Testis (tissue), 3 donors: ENCODE data around the gene TMED10. TPM values are rescaled to one million over a fixed set of nuclear protein-coding genes. Genes with fewer than 3 reads are reported as not detected.

Source experiments
- DNase-seq: peaks from one replicate; pipeline ENCODE4 v3.0.0-alpha.2; 2019
- H3K27ac ChIP-seq, 2 donors: fragments of 200-600 bp; sonication (generic); one replicate each; pipeline ENCODE4 v1.5.1; 2019
- H3K27me3 ChIP-seq: fragments of 200-600 bp; sonication (generic); one replicate; pipeline ENCODE4 v1.5.1; 2019
- H3K36me3 ChIP-seq: fragments of 200-600 bp; sonication (generic); one replicate; pipeline ENCODE4 v1.5.1; 2017; ENCODE audit warnings: low read depth; ENCODE audit errors: missing control alignments
- H3K4me1 ChIP-seq: fragments of 200-600 bp; sonication (generic); one replicate; pipeline ENCODE4 v1.5.1; 2019
- H3K4me3 ChIP-seq, 2 donors: fragments of 200-600 bp; sonication (generic); one replicate each; pipeline ENCODE4 v1.5.1; 2017 to 2019
- H3K9me3 ChIP-seq: fragments of 200-600 bp; sonication (generic); one replicate; pipeline ENCODE4 v1.5.1; 2017
- POLR2A ChIP-seq: fragments of 450-650 bp; IDR thresholded peaks from one replicate; pipeline ENCODE4 v1.6.1; 2017; ENCODE audit warnings: antibody characterized with exemption, mild to moderate bottlenecking, moderate library complexity
- WGBS, 2 donors: methylation state at CpG; one replicate each; pipeline ENCODE4 v1.1.5; 2018; 5-methylcytosine and 5-hydroxymethylcytosine counted together
- intact Hi-C: fragments of 100-400 bp; cut with DNase I; formaldehyde crosslinking; loops from one replicate; pipeline ENCODE4 v1.15.1; 2023; ENCODE audit warnings: low total_unique reads
- polyA plus RNA-seq: library from polyadenylated mRNA; stranded (reverse); fragments of 350-450 nt; fragmentation: Illumina TruSeq; extraction: RNeasy Lipid Tissue Mini Kit (QIAGEN cat#74804); gene quantifications from one replicate; pipeline ENCODE4 v1.2.3, GENCODE V29; 2014; ENCODE audit warnings: low read depth, low replicate concordance; ENCODE audit not compliant: insufficient read depth
- total RNA-seq, 2 donors: library from RNA; depleted of rRNA; stranded (reverse); fragments of >200 nt; gene quantifications; one replicate each; pipeline ENCODE4 v1.2.3, GENCODE V29; 2016
- TF ChIP-seq, protein P1 (sequence below), 3 experiments: fragments of 450-650 bp in 2 of 3; fragments of 200-600 bp in 1 of 3; sonication (generic) in 1 of 3; IDR thresholded peaks; one replicate each; pipeline ENCODE4 v1.5.1; 2016 to 2019; ENCODE audit warnings: antibody characterized with exemption in 3 of 3, mild to moderate bottlenecking in 2 of 3, moderate library complexity in 1 of 3

TMED10 gene
- total and polyA plus RNA-seq, 3 donors from 2014 or later: 255 to 417 (median 334) TPM

DNA sequence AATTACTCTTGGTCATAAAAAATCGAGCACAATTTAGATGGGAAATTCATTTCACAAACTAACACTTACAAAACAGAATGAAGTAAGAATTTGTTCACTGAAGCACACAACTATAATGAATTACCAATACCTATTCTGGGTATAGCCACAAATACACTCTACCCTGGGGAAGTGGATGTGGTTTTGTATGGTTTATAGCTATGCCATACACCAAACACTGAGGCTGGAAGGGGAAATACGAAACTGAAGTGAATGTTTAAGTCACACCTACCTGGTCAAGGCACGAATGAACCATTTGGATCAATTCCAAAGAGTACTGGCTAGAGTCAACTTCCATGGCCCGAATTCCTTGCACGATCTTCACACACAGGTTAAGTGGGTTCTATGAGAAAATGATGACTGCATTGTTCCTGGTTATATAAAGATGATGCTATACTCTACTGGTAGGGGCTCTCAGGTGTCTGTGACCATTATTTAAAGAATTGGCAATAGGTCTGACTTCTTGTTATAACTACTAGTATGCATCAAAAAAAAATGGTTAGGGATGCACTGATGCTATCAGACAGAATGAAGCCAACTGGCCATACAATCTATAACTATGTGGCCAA is 62.4 kb downstream of the TMED10 start:
- intact Hi-C loops: no loop called here
- H3K9me3 ChIP-seq: no peaks in the 10 kb centered on the region
- H3K36me3 ChIP-seq: no peaks in the 10 kb centered on the region

GRCh38 chr14:75109877-75110276 is 66.5 kb downstream of the TMED10 start:
- Histone ChIP-seq H3K4me3 (no peak overlapping the region), H3K4me1 (no peaks in the 10 kb centered on the region), H3K27me3 (no peaks in the 10 kb centered on the region), H3K36me3 (no peaks in the 10 kb centered on the region), H3K9me3 (no peaks in the 10 kb centered on the region), H3K27ac (no peak overlapping the region)
- 74 to 78% methylated on average over 2 of the region's 2 CpGs for WGBS, 2 donors
- intact Hi-C loops: no loop called here
- no peak for TF ChIP-seq POLR2A
- TF ChIP-seq, protein P1, sequence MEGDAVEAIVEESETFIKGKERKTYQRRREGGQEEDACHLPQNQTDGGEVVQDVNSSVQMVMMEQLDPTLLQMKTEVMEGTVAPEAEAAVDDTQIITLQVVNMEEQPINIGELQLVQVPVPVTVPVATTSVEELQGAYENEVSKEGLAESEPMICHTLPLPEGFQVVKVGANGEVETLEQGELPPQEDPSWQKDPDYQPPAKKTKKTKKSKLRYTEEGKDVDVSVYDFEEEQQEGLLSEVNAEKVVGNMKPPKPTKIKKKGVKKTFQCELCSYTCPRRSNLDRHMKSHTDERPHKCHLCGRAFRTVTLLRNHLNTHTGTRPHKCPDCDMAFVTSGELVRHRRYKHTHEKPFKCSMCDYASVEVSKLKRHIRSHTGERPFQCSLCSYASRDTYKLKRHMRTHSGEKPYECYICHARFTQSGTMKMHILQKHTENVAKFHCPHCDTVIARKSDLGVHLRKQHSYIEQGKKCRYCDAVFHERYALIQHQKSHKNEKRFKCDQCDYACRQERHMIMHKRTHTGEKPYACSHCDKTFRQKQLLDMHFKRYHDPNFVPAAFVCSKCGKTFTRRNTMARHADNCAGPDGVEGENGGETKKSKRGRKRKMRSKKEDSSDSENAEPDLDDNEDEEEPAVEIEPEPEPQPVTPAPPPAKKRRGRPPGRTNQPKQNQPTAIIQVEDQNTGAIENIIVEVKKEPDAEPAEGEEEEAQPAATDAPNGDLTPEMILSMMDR (IDR thresholded peaks at IDR 0.05): no peak
- DNase-seq: no peak

More for the DNA sequence above, 62.4 kb downstream of the TMED10 start:
- Histone ChIP-seq H3K27me3 (no peaks in the 10 kb centered on the region), H3K4me1 (no peaks in the 10 kb centered on the region), H3K4me3 (no peak overlapping the region), H3K27ac (no peak overlapping the region)
- WGBS, 2 donors: 82 to 88% methylated on average over 5 of the region's 5 CpGs
- DNase-seq: no peak
- TF ChIP-seq POLR2A: no peak
- TF ChIP-seq, protein P1 (IDR thresholded peaks at IDR 0.05): no peak

GRCh38 chr14:75107186-75107585 is 69.2 kb downstream of the TMED10 start:
- no peak overlapping the region for H3K4me3 ChIP-seq
- H3K27ac ChIP-seq: no peak overlapping the region
- H3K4me1 ChIP-seq: no peaks in the 10 kb centered on the region
- H3K9me3 ChIP-seq: no peaks in the 10 kb centered on the region
- WGBS, 2 donors: 72 to 97% methylated on average over 3 of the region's 3 CpGs
- H3K27me3 ChIP-seq: no peaks in the 10 kb centered on the region
- intact Hi-C loops: no loop called here
- no peaks in the 10 kb centered on the region for H3K36me3 ChIP-seq
- no peak for TF ChIP-seq POLR2A
- TF ChIP-seq, protein P1 (IDR thresholded peaks at IDR 0.05): no peak
- DNase-seq: no peak

- H3K4me1 ChIP-seq: no peaks in the 10 kb centered on the region
- no peak overlapping the region for H3K4me3 ChIP-seq
- intact Hi-C loops: no loop called here
- H3K27ac ChIP-seq: no peak overlapping the region
- 91 to 93% methylated on average over 4 of the region's 4 CpGs for WGBS, 2 donors
- DNase-seq: no peak
- no peaks in the 10 kb centered on the region for H3K9me3 ChIP-seq
- H3K27me3 ChIP-seq: no peaks in the 10 kb centered on the region
- no peaks in the 10 kb centered on the region for H3K36me3 ChIP-seq
- TF ChIP-seq, protein P1 (IDR thresholded peaks at IDR 0.05): no peak
- TF ChIP-seq POLR2A: no peak
Observed at GRCh38 chr14:75101491-75101890, 74.9 kb downstream of the TMED10 start.

- intact Hi-C loops: no loop called here
- H3K36me3 ChIP-seq: no peaks in the 10 kb centered on the region
- 57 to 60% methylated on average over 1 of the region's 1 CpG for WGBS, 2 donors
Observed at GRCh38 chr14:75098682-75099081, 77.7 kb downstream of the TMED10 start.

More at GRCh38 chr14:75098682-75099081, 77.7 kb downstream of the TMED10 start:
- no peaks in the 10 kb centered on the region for H3K27me3 ChIP-seq
- H3K9me3 ChIP-seq: no peaks in the 10 kb centered on the region
- H3K4me3 ChIP-seq: no peak overlapping the region
- no peak for DNase-seq
- no peaks in the 10 kb centered on the region for H3K4me1 ChIP-seq
- no peak overlapping the region for H3K27ac ChIP-seq
- no peak for TF ChIP-seq POLR2A
- TF ChIP-seq, protein P1 (IDR thresholded peaks at IDR 0.05): no peak
